Panc1 (cell line): ENCODE results near the gene GFRA1. TPM values are rescaled to one million over a fixed set of nuclear protein-coding genes. Genes with fewer than 3 reads are reported as not detected.

Experiments used
- ATAC-seq: fragments of 200-7000 bp; cut with Tn5 transposase; 2 replicates; pipeline ENCODE4 v1.9.1; 2020; ENCODE audit warnings: mild to moderate bottlenecking, moderate library complexity
- BruUV-seq: library from RNA; stranded (reverse); fragments of 400-500 nt; replicated peaks from 2 replicates; lab custom pipeline; 2021; lab: Mats Ljungman, UMichigan
- CTCF ChIA-PET: fragments of 300-600 bp; sonication (Branson Sonifier 250); formaldehyde crosslinking; loops from one replicate; lab custom pipeline; 2022; ENCODE audit warnings: antibody characterized with exemption; lab: Charles Lee
- POLR2A ChIA-PET: fragments of 300-600 bp; sonication (Branson Sonifier 250); formaldehyde crosslinking; loops from one replicate; lab custom pipeline; 2022; ENCODE audit warnings: antibody characterized with exemption; lab: Charles Lee
- DNase-seq: peaks from one replicate; pipeline ENCODE4 v3.0.0-alpha.2; 2010; ENCODE audit warnings: low read depth, low spot score
- H3K27ac ChIP-seq: 2 replicates; pipeline ENCODE4 v1.5.1; 2011; ENCODE audit warnings: mild to moderate bottlenecking, low read length, inconsistent platforms
- H3K27me3 ChIP-seq: fragments of 200-500 bp; sonication (Bioruptor generic); 2 replicates; pipeline ENCODE4 v1.6.0; 2014; ENCODE audit warnings: low read length, inconsistent platforms; ENCODE audit not compliant: control insufficient read depth, insufficient read depth
- H3K36me3 ChIP-seq: fragments of 200-500 bp; sonication (Bioruptor generic); 2 replicates; pipeline ENCODE4 v1.5.1; 2014; ENCODE audit warnings: inconsistent platforms, mild to moderate bottlenecking, low read length, moderate library complexity; ENCODE audit not compliant: control insufficient read depth, insufficient read depth
- H3K4me1 ChIP-seq: 2 replicates; pipeline ENCODE4 v1.5.1; 2011; ENCODE audit warnings: inconsistent platforms, mild to moderate bottlenecking, low read length, moderate library complexity; ENCODE audit not compliant: control insufficient read depth, insufficient read depth
- H3K4me3 ChIP-seq, 2 experiments: 2 replicates each; pipeline ENCODE4 v1.5.1; 2011 to 2012; ENCODE audit warnings: low read depth in 2 of 2, low read length in 2 of 2, mild to moderate bottlenecking in 2 of 2, inconsistent platforms in 1 of 2, moderate library complexity in 1 of 2
- H3K9me3 ChIP-seq: fragments of 200-500 bp; sonication (Bioruptor generic); 2 replicates; pipeline ENCODE4 v1.5.1; 2014; ENCODE audit warnings: low read depth, mild to moderate bottlenecking, inconsistent platforms, low read length, moderate library complexity; ENCODE audit not compliant: control insufficient read depth, insufficient read depth
- POLR2AphosphoS5 ChIP-seq: IDR thresholded peaks from 2 replicates; pipeline ENCODE4 v1.6.1; 2012; ENCODE audit warnings: mild to moderate bottlenecking, low read depth, low read length, moderate library complexity
- REST ChIP-seq, 2 experiments: IDR thresholded peaks; 2 replicates each; pipeline ENCODE4 v1.6.1; 2011 to 2012; ENCODE audit warnings: low read depth in 2 of 2, control low read depth in 1 of 2, low read length in 1 of 2, mild to moderate bottlenecking in 1 of 2, moderate library complexity in 1 of 2; ENCODE audit not compliant: insufficient read depth in 1 of 2
- SIN3A ChIP-seq: IDR thresholded peaks from 2 replicates; pipeline ENCODE4 v1.6.1; 2012; ENCODE audit warnings: low read depth, mild to moderate bottlenecking, low read length, moderate library complexity, borderline replicate concordance; ENCODE audit not compliant: insufficient read depth
- TCF7L2 ChIP-seq: IDR thresholded peaks from 2 replicates; pipeline ENCODE4 v1.6.1; 2011; ENCODE audit warnings: mild to moderate bottlenecking, low read depth, low read length, inconsistent platforms
- in situ Hi-C: cut with HindIII; loops from 2 replicates; pipeline ENCODE4 v1.10.0; 2016; ENCODE audit warnings: low sequenced_read_pairs, low pct_unique_long_range_greater_than_20kb
- intact Hi-C: fragments of 100-400 bp; cut with micrococcal nuclease; formaldehyde crosslinking; loops from one replicate; pipeline ENCODE4 v1.10.0; 2022; ENCODE audit not compliant: unreplicated experiment
- total RNA-seq: library from RNA; stranded (reverse); gene quantifications from one replicate; pipeline ENCODE4 v1.2.1, GENCODE V29; 2021; ENCODE audit not compliant: unreplicated experiment
- TF ChIP-seq, protein P1 (sequence below): fragments of 450-650 bp; IDR thresholded peaks from 2 replicates; pipeline ENCODE4 v1.5.1; 2017; ENCODE audit warnings: mild to moderate bottlenecking

Gene GFRA1
- total RNA-seq, 1 experiment from 2014 or later, result 0.10 TPM

DNA sequence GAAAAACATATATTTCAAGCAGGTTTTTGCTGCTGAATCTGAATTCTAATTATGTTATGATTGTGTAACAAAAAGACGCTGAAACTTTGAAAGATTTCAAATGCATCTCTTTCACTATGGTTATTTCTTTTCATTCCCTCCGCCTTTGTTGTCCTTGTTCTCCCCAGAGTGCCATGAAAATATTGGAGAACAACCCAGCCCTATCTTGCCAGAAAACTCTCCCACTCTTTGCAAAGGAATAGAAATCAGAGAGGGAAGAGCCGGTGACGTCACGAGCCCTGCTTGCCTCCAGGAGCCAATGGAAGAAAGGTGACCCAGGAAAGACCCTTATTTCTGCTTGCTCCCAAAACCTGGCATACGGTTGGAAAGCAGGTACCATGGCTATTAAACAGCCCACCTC lies 3.4 kb downstream of the GFRA1 start:
- ChIA-PET CTCF (no interaction called here), POLR2A (no interaction called here)
- DNase-seq, result no peak

GRCh38 chr10:116268976-116269375 lies 4.0 kb downstream of the GFRA1 start:
- POLR2A ChIA-PET, result no interaction called here
- Histone ChIP-seq H3K4me1 (peaks cover 4% of the 10 kb centered on the region; the same call in 1 of the 2 replicates), H3K27me3 (peaks cover 13% of the 10 kb centered on the region), H3K9me3 (no peaks in the 10 kb centered on the region), H3K4me3 (no peak overlapping the region), H3K36me3 (no peaks in the 10 kb centered on the region), H3K27ac (no peak overlapping the region)
- TF ChIP-seq SIN3A, result no peak
- TF ChIP-seq, protein P1, sequence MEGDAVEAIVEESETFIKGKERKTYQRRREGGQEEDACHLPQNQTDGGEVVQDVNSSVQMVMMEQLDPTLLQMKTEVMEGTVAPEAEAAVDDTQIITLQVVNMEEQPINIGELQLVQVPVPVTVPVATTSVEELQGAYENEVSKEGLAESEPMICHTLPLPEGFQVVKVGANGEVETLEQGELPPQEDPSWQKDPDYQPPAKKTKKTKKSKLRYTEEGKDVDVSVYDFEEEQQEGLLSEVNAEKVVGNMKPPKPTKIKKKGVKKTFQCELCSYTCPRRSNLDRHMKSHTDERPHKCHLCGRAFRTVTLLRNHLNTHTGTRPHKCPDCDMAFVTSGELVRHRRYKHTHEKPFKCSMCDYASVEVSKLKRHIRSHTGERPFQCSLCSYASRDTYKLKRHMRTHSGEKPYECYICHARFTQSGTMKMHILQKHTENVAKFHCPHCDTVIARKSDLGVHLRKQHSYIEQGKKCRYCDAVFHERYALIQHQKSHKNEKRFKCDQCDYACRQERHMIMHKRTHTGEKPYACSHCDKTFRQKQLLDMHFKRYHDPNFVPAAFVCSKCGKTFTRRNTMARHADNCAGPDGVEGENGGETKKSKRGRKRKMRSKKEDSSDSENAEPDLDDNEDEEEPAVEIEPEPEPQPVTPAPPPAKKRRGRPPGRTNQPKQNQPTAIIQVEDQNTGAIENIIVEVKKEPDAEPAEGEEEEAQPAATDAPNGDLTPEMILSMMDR, result peak; percentile 19; the same call in 1 of the 2 replicates
- no peak for ATAC-seq
- no peak for DNase-seq
- BruUV-seq, result no TSS peak
- intact Hi-C loops, result no loop called here
- in situ Hi-C loops, result no loop called here
- CTCF ChIA-PET, result no interaction called here

More for the DNA sequence above, 3.4 kb downstream of the GFRA1 start:
- in situ Hi-C loops (no loop called here), intact Hi-C loops (no loop called here)
- ATAC-seq, result no peak
- H3K4me1 ChIP-seq, result peaks cover 4% of the 10 kb centered on the region; the same call in 1 of the 2 replicates
- H3K4me3 ChIP-seq, result no peak overlapping the region
- no TSS peak for BruUV-seq
- TF ChIP-seq SIN3A, result no peak
- TF ChIP-seq REST (IDR thresholded peaks at IDR 0.05; ENCODE audit: insufficient read depth in 1 of 2, low read depth in 2 of 2, low read length in 1 of 2), result no peak
- TF ChIP-seq, protein P1, result no peak
- no peak for TF ChIP-seq POLR2AphosphoS5
- no peak for TF ChIP-seq TCF7L2
- peaks cover 17% of the 10 kb centered on the region for H3K27me3 ChIP-seq
- H3K36me3 ChIP-seq, result no peaks in the 10 kb centered on the region
- H3K9me3 ChIP-seq, result no peaks in the 10 kb centered on the region
- no peak overlapping the region for H3K27ac ChIP-seq
